HL-60 (cell line): ENCODE measurements around the gene APC2.
A peak's percentile ranks its signal among the peaks of the same experiment; 100 is the strongest.

ENCODE experiments used
- DNase-seq, 2 experiments: peaks; one replicate each; pipeline ENCODE4 v3.0.0-alpha.2; 2010 to 2020; ENCODE audit warnings: low read depth in 1 of 2, low spot score in 1 of 2
- H3K27ac ChIP-seq: fragments of 250-450 bp; sonication (Bioruptor Pico); replicated peaks from 2 replicates; pipeline ENCODE4 v1.5.1; 2020; ENCODE audit warnings: mild to moderate bottlenecking, moderate library complexity
- H3K27me3 ChIP-seq: fragments of 250-450 bp; sonication (Bioruptor Pico); 2 replicates; pipeline ENCODE4 v1.5.1; 2021; ENCODE audit warnings: mild to moderate bottlenecking, moderate library complexity; ENCODE audit not compliant: insufficient read depth, poor library complexity, severe bottlenecking
- H3K4me3 ChIP-seq: replicated peaks from 2 replicates; pipeline ENCODE4 v1.5.1; 2011; ENCODE audit warnings: mild to moderate bottlenecking, control low read depth, low read length; ENCODE audit not compliant: insufficient read depth
- GABPA ChIP-seq: IDR thresholded peaks from 2 replicates; pipeline ENCODE4 v1.6.1; 2012; ENCODE audit warnings: low read depth
- POLR2AphosphoS5 ChIP-seq: IDR thresholded peaks from 2 replicates; pipeline ENCODE4 v1.6.1; 2012; ENCODE audit warnings: low read depth
- SPI1 ChIP-seq: IDR thresholded peaks from 2 replicates; pipeline ENCODE4 v1.6.1; 2012; ENCODE audit warnings: low read depth, mild to moderate bottlenecking, borderline replicate concordance
- TF ChIP-seq, protein P1 (sequence below): IDR thresholded peaks from 2 replicates; pipeline ENCODE4 v1.6.1; 2012; ENCODE audit warnings: low read depth; ENCODE audit not compliant: insufficient replicate concordance
- TF ChIP-seq, protein P2 (sequence below): IDR thresholded peaks from one replicate; pipeline ENCODE4 v1.5.1; 2011; ENCODE audit warnings: low read length, control low read depth, inconsistent platforms; ENCODE audit not compliant: insufficient read depth

APC2 gene

GRCh38 chr19:1423436-1424191 is 26.3 kb upstream of the APC2 start:
- no peaks in the 10 kb centered on the region for H3K27me3 ChIP-seq
- no peak for TF ChIP-seq SPI1
- TF ChIP-seq, protein P1, sequence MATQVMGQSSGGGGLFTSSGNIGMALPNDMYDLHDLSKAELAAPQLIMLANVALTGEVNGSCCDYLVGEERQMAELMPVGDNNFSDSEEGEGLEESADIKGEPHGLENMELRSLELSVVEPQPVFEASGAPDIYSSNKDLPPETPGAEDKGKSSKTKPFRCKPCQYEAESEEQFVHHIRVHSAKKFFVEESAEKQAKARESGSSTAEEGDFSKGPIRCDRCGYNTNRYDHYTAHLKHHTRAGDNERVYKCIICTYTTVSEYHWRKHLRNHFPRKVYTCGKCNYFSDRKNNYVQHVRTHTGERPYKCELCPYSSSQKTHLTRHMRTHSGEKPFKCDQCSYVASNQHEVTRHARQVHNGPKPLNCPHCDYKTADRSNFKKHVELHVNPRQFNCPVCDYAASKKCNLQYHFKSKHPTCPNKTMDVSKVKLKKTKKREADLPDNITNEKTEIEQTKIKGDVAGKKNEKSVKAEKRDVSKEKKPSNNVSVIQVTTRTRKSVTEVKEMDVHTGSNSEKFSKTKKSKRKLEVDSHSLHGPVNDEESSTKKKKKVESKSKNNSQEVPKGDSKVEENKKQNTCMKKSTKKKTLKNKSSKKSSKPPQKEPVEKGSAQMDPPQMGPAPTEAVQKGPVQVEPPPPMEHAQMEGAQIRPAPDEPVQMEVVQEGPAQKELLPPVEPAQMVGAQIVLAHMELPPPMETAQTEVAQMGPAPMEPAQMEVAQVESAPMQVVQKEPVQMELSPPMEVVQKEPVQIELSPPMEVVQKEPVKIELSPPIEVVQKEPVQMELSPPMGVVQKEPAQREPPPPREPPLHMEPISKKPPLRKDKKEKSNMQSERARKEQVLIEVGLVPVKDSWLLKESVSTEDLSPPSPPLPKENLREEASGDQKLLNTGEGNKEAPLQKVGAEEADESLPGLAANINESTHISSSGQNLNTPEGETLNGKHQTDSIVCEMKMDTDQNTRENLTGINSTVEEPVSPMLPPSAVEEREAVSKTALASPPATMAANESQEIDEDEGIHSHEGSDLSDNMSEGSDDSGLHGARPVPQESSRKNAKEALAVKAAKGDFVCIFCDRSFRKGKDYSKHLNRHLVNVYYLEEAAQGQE = no peak
- TF ChIP-seq GABPA = no peak
- TF ChIP-seq, protein P2, sequence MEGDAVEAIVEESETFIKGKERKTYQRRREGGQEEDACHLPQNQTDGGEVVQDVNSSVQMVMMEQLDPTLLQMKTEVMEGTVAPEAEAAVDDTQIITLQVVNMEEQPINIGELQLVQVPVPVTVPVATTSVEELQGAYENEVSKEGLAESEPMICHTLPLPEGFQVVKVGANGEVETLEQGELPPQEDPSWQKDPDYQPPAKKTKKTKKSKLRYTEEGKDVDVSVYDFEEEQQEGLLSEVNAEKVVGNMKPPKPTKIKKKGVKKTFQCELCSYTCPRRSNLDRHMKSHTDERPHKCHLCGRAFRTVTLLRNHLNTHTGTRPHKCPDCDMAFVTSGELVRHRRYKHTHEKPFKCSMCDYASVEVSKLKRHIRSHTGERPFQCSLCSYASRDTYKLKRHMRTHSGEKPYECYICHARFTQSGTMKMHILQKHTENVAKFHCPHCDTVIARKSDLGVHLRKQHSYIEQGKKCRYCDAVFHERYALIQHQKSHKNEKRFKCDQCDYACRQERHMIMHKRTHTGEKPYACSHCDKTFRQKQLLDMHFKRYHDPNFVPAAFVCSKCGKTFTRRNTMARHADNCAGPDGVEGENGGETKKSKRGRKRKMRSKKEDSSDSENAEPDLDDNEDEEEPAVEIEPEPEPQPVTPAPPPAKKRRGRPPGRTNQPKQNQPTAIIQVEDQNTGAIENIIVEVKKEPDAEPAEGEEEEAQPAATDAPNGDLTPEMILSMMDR = no peak
- TF ChIP-seq POLR2AphosphoS5 = no peak
- H3K4me3 ChIP-seq = no peak overlapping the region
- peak in 1 of 2 experiments; percentile 46 for DNase-seq
- H3K27ac ChIP-seq = peak overlapping the region; percentile 21; the same call in 1 of the 2 replicates

DNA sequence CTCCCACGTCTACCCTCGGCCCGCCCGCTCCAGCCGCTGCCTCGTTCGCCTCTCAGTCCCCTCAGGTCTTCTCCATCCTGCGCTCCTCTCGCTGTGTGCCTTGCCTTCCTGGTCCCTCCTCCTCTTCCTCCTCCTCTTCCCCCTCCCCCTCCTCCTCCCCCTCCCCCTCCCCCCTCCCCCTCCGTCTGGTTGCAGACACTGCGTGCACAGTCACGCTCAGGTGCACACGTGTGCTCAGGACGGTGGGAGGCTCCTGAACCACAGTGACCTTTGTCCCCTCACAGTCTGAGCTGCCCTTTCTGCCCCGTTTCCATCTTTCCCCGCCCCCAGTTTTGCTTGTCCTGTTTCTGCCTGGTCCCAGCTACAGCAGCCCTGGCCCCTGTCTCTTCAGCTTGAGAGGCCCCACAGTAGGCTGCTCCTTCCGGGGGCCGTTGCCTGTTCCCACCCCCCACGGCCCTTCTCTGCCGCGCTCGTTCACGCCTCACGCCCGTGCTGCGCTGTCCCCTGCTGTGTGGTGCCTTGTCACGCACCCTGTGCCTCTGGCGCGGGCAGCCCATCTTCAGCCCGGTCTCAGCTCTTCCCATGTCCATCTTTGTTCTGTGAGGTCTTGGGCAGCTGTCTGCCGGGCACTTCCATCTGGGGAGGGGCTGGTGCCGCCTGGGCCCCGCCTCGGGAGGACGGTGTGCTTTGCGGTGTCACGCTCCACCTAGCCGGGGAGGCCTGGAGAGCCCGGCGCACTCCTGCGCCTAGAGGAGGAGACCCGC is 25.5 kb upstream of the APC2 start:
- no peak overlapping the region for H3K27ac ChIP-seq
- TF ChIP-seq SPI1 (no peak), POLR2AphosphoS5 (0 out of 2 replicates have a peak, but pooled peaks have one; percentile 8), GABPA (no peak)
- TF ChIP-seq, protein P1 = no peak
- TF ChIP-seq, protein P2 = no peak
- DNase-seq = no peak
- no peaks in the 10 kb centered on the region for H3K27me3 ChIP-seq
- no peak overlapping the region for H3K4me3 ChIP-seq

DNA sequence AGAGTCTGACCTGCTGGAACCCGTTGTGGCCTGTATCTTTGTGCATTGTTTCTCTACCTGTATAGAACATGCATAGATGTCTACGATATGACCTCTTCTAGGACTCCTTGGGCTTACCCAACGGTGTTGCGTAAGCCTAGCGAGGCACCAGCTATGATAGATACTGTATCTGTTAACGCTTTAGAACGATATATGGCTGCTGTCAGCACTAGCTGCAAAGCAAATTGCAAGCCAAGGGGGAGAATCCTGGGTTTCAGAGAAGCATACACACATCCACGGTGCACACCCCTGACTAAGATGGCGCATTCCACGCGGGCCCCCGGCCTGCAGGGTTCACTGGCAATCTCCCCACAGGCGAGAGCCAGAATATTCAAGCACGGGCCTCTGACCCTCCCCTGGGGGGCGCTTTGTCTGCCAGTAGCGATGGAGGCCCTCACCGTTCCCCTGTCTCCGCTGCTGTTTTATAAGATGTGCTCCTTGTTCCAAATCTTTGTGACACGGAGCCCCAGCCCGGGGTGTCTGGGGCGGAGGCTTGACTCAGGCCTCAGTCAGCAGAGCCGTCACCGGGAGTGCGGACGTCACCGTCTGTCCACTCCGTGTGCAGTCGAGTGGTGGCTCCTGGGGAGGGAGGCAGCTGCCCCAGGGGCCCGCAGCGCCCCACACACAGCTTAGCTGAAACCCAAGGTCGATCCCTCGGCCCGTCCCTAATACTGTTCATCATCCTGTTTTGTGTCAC is 24.7 kb upstream of the APC2 start:
- H3K4me3 ChIP-seq = no peak overlapping the region
- H3K27me3 ChIP-seq = no peaks in the 10 kb centered on the region
- TF ChIP-seq, protein P2 = no peak
- TF ChIP-seq POLR2AphosphoS5 (no peak), GABPA (no peak), SPI1 (no peak)
- TF ChIP-seq, protein P1 = no peak
- no peak overlapping the region for H3K27ac ChIP-seq
- DNase-seq = peak in 1 of 2 experiments; percentile 43
